ENCODE results near the gene DBN1.

DNA sequence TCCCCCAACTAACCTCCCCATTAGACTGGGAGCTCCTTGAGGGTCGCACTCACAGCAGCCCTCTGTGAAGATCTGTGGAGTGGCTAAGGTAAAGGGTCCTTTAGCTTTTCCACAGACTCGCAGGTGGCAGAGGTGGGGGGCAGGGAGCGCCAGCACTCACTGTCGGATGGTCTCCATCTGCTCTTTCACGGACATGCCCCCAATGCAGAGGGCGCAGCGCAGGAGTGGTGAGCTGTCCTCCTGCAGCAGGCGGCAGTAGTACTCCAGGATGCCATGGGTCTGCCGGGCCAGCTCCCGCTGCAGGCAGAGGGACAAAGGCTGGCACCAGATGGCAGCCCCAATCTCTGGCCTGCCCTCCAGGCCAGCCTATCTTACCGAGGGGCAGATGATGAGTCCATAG is 41.1 kb upstream of the DBN1 start:
- no peak for TF ChIP-seq CBFB (CRISPR knock-in tag; IDR thresholded peaks at IDR 0.05)
- no peak for TF ChIP-seq NCOA6 (IDR thresholded peaks at IDR 0.05)
- TF ChIP-seq BACH1 (tag; IDR thresholded peaks at IDR 0.05): no peak
- TF ChIP-seq NFRKB (IDR thresholded peaks at IDR 0.05; ENCODE audit: low read depth): no peak
- TF ChIP-seq, protein P1, sequence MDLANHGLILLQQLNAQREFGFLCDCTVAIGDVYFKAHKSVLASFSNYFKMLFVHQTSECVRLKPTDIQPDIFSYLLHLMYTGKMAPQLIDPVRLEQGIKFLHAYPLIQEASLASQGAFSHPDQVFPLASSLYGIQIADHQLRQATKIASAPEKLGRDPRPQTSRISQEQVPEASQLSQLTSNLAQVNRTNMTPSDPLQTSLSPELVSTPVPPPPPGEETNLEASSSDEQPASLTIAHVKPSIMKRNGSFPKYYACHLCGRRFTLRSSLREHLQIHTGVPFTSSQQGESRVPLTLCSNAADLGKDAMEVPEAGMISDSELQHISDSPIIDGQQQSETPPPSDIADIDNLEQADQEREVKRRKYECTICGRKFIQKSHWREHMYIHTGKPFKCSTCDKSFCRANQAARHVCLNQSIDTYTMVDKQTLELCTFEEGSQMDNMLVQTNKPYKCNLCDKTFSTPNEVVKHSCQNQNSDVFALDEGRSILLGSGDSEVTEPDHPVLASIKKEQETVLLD (IDR thresholded peaks at IDR 0.05): no peak
- TF ChIP-seq NONO (IDR thresholded peaks at IDR 0.05; ENCODE audit: low read depth in 2 of 2, low read length in 1 of 2): no peak
- TF ChIP-seq ZNF121 (CRISPR knock-in tag; conservative IDR thresholded peaks at IDR 0.05): no peak
- TF ChIP-seq, protein P2, sequence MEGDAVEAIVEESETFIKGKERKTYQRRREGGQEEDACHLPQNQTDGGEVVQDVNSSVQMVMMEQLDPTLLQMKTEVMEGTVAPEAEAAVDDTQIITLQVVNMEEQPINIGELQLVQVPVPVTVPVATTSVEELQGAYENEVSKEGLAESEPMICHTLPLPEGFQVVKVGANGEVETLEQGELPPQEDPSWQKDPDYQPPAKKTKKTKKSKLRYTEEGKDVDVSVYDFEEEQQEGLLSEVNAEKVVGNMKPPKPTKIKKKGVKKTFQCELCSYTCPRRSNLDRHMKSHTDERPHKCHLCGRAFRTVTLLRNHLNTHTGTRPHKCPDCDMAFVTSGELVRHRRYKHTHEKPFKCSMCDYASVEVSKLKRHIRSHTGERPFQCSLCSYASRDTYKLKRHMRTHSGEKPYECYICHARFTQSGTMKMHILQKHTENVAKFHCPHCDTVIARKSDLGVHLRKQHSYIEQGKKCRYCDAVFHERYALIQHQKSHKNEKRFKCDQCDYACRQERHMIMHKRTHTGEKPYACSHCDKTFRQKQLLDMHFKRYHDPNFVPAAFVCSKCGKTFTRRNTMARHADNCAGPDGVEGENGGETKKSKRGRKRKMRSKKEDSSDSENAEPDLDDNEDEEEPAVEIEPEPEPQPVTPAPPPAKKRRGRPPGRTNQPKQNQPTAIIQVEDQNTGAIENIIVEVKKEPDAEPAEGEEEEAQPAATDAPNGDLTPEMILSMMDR (IDR thresholded peaks at IDR 0.05 in 2 of 3, conservative IDR thresholded peaks at IDR 0.05 in 1 of 3; ENCODE audit: insufficient read depth in 2 of 3, low read depth in 1 of 3, low read length in 3 of 3): no peak

Data from K562 (cell line).